Aorta (tissue), 5 donors: ENCODE data around the gene RAD23B. TPM values are rescaled to one million over a fixed set of nuclear protein-coding genes. Genes with fewer than 3 reads are reported as not detected.
A peak's percentile ranks its signal among the peaks of the same experiment; 100 is the strongest.

Experiments
- ATAC-seq: fragments of 200-7000 bp; cut with Tn5 transposase; one replicate; pipeline ENCODE4 v1.9.1; 2022; ENCODE audit warnings: moderate library complexity; ENCODE audit not compliant: low FRiP score
- DNase-seq, 2 donors: peaks; one replicate each; pipeline ENCODE4 v3.0.0-alpha.2; 2020
- H3K27ac ChIP-seq, 2 donors: one replicate each; pipeline ENCODE4 v1.5.1; 2013; ENCODE audit warnings: low read length in 2 of 2, mild to moderate bottlenecking in 2 of 2, moderate library complexity in 2 of 2, control low read depth in 1 of 2, inconsistent platforms in 1 of 2, low read depth in 1 of 2
- H3K27me3 ChIP-seq, 2 donors: one replicate each; pipeline ENCODE4 v1.6.1; 2013; ENCODE audit warnings: control low read depth in 1 of 2, low read length in 1 of 2, mild to moderate bottlenecking in 1 of 2, moderate library complexity in 1 of 2; ENCODE audit not compliant: insufficient read depth in 2 of 2, control insufficient read depth in 1 of 2
- H3K36me3 ChIP-seq, 2 donors: one replicate each; pipeline ENCODE4 v1.6.1; 2013; ENCODE audit warnings: control low read depth in 1 of 2, low read length in 1 of 2, mild to moderate bottlenecking in 1 of 2; ENCODE audit not compliant: insufficient read depth in 2 of 2, control insufficient read depth in 1 of 2
- H3K4me1 ChIP-seq, 2 donors: one replicate each; pipeline ENCODE4 v1.6.1; 2013; ENCODE audit warnings: low read length in 2 of 2, control low read depth in 1 of 2, mild to moderate bottlenecking in 1 of 2, moderate library complexity in 1 of 2; ENCODE audit not compliant: insufficient read depth in 2 of 2, control insufficient read depth in 1 of 2
- H3K4me3 ChIP-seq, 2 donors: one replicate each; pipeline ENCODE4 v1.5.1; 2013; ENCODE audit warnings: low read length in 2 of 2, control low read depth in 1 of 2, mild to moderate bottlenecking in 1 of 2
- H3K9me3 ChIP-seq: one replicate; pipeline ENCODE4 v1.6.1; 2013; ENCODE audit warnings: mild to moderate bottlenecking, low read length; ENCODE audit not compliant: control insufficient read depth
- WGBS, 2 donors: extraction: QIAGEN DNeasy Blood & Tissue Kit; methylation state at CpG; one replicate each; pipeline ENCODE4 v1.1.7; 2013; 5-methylcytosine and 5-hydroxymethylcytosine counted together
- intact Hi-C, 2 donors: fragments of 100-400 bp; cut with DNase I; formaldehyde crosslinking; loops; one replicate each; pipeline versions ENCODE4 v1.14.2 to v1.15.0; 2022
- long read RNA-seq, 2 donors: library from polyadenylated mRNA; unstranded; transcript quantifications; one replicate each; pipeline ENCODE4 v2.0.0, GENCODE V29; 2020 to 2021
- polyA plus RNA-seq, 2 donors: library from polyadenylated mRNA; stranded (reverse); fragments of 200-250 nt; gene quantifications; one replicate each; pipeline ENCODE4 v1.2.3, GENCODE V29; 2013
- total RNA-seq, 2 donors: library from RNA; stranded (reverse); fragmentation: NEBNext Ultra II Directional; extraction: Animal tissue kit (Norgen Biotek cat#: 25700); gene quantifications; one replicate each; pipeline ENCODE4 v1.2.1, GENCODE V29; 2021
- donor health status: healthy with polysubstance abuse.
- donor health status: Bipolar disorder and iron deficiency.
- donor health status: DM: no; HTN: no; CAD: no.
- donor health status: DM: no; HTN: no; CAD: no.
- donor health status: DM: yes; HTN: yes; CAD: no.

RAD23B gene
- total RNA-seq: 10 to 100 TPM; 74.2 to 78.4 TPM
- 10 to 100 TPM; 28.2 to 44.0 TPM for polyA plus RNA-seq
- long read RNA-seq, donor 1, partial matches to known transcripts: 0 of 4 reads
- long read RNA-seq, donor 1, other reads (novel, unspliced or antisense): 4 of 4 reads
- long read RNA-seq, donor 2, partial matches to known transcripts: 1 of 15 reads
- long read RNA-seq, donor 2, other reads (novel, unspliced or antisense): 14 of 15 reads

DNA sequence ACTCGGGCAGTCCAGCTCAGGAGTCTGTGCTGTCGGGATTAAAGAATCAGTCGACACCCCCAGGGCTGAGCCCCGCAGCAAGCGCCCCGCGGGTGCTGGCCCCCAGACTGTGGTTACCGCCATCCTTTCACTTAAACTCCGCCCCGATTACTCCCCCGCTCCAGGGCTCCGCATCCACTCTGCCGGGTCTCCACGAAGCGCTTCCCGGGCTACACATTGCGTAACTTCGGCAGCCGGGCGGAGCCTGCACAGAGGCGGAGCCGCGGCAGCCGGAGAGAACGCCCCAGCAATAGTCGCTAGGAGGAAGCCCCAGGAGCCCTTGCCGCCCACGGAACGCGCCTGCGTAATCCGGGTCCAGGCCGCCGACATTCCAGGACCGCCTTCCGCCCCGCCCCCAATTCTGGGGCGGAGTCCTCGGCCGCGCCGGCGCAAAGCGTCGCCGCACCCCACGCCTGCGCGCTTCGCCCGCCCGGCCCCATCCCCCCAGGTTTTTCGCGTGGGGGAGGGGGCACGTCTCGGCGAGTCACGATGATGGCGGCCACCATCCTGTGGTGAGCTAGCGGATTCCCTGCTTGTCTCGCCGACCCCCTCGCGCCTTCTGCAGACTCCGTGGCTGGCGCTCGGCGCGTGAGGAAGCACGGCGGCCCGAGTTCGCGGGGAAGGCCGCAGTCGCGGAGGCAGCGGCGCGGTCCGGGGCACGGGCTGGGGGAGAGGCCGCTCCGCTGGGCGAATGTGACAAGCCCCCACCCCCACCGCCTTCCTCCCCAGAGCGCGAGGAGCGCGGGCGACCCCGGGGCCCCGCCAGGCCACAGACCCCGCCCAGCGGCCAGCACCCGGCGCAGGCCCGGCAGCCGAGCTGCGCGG, at the start of gene RAD23B:
Gene RAD23B, plus strand, starts transcription at position 521 of the 864 bp plus-strand sequence. CDS start 351 bp downstream, outside the sequence.
- Histone ChIP-seq H3K4me1 (no peaks in the 10 kb centered on the region), H3K4me3 (peak within 1 kb of the TSS; percentile 76 to 95), H3K36me3 (no peaks in the 10 kb centered on the region), H3K27me3 (no peaks in the 10 kb centered on the region), H3K9me3 (no peaks in the 10 kb centered on the region), H3K27ac (peak within 1 kb of the TSS; percentile 32 to 98)
- intact Hi-C loops: no loop called here
- DNase-seq (peak; percentile 99 to 100), ATAC-seq (peak; percentile 99)
- WGBS, 2 donors: 0% methylated on average over 94 to 101 of the region's 101 CpGs

DNA sequence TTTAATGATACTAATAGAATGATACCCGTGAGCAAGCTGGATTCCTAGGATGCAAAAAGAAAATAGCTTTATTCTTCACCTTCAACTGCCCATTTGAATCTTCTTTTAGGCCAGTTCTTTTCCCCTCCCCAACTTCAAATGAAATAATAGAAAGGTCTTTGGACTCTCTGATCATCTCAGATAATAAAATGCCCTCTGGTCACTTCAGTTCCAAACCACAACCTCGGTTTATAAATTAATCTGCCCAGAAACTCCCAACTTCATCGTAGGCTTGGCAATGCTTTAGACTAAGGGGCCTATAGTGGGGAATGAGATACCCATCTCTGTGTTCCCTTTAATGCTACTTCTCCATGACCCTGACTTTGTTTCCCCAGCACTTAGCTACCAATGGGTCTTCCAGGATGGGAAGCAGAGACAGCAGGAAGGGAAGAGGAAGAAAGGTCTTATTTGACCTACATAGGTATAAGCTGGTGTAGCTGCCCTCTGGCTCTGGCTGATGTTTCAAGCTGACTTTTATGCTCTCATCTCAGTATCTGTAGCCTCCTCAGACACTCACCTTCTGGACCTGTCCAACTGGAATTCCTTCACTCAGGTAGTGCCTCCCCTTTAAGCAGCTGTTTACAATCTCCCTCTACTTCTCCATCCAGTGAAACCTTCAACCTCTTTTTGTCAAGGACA, 47.2 kb upstream of the RAD23B start:
- intact Hi-C loops: no loop called here
- no peaks in the 10 kb centered on the region for H3K36me3 ChIP-seq
- DNase-seq (no peak), ATAC-seq (no peak)
- no peaks in the 10 kb centered on the region for H3K4me1 ChIP-seq
- H3K9me3 ChIP-seq: no peaks in the 10 kb centered on the region
- H3K27ac ChIP-seq: no peak overlapping the region
- H3K27me3 ChIP-seq: no peaks in the 10 kb centered on the region
- H3K4me3 ChIP-seq: no peak overlapping the region
- 84 to 88% methylated on average over 3 of the region's 3 CpGs for WGBS, 2 donors

DNA sequence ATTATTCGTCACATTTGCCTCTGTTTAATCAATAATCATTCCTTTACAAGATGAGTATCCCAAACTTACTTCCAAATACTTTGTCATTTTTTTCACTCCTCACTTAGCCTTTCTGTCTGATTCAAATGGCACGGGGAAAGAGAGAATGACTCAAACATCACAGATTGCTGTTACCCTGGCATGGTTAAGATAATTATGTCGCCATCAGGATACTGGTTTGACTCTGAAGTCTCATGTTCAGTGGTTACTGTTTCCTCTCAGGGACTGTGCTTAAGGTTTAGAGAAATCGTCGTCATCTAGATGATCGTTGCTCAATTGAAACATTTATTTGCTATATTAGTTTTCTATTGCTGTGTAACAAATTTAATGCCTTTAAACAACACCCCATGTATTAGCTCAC, 45.2 kb upstream of the RAD23B start:
- ATAC-seq: no peak
- Histone ChIP-seq H3K27me3 (no peaks in the 10 kb centered on the region), H3K36me3 (no peaks in the 10 kb centered on the region), H3K4me3 (no peak overlapping the region), H3K27ac (no peak overlapping the region), H3K4me1 (no peaks in the 10 kb centered on the region), H3K9me3 (no peaks in the 10 kb centered on the region)
- intact Hi-C loops: no loop called here
- DNase-seq: no peak
- WGBS, 2 donors: 85 to 92% methylated on average over 6 of the region's 6 CpGs

DNA sequence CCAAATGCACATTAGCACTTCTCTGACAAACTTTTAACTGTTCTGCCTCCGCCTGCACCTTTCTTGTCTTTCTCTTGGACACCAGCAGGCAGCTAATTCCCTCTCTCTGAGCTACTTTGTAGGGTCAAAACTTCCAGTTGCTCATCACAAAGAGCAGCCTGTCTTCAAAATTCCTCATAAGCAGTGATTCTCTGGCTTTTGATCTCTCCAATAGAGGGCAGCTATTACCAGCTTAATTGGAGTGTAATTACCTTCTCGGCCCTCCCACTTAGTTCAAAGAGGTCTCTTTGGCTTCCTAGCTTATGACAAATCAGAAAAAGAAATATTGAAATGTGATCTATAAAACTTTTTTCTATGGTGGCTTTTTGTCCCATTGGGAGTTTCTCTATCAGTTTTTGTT, 43.6 kb upstream of the RAD23B start:
- Histone ChIP-seq H3K27me3 (no peaks in the 10 kb centered on the region), H3K4me3 (no peak overlapping the region), H3K9me3 (no peaks in the 10 kb centered on the region), H3K27ac (no peak overlapping the region), H3K4me1 (no peaks in the 10 kb centered on the region), H3K36me3 (no peaks in the 10 kb centered on the region)
- ATAC-seq (no peak), DNase-seq (no peak)
- WGBS, 2 donors: 70 to 74% methylated on average over 2 of the region's 2 CpGs
- intact Hi-C loops: no loop called here

DNA sequence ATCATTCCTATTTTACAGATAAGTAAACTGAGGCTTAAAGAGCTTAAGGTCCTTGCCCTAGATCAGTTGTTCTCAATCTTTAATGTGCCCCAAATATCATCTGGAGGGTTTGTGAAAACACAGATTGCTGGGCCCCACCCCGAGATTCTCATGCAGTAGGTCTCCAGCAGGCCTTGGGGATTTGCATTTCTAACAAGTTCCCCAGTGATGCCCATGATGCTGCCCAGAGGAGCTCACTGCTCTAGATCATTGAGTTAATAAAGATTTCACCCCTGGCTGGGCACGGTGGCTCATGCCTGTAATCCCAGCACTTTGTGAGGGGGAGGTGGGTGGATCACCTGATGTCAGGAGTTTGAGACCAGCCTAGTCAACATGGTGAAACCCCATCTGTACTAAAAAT, 42.8 kb upstream of the RAD23B start:
- no peaks in the 10 kb centered on the region for H3K4me1 ChIP-seq
- no peak overlapping the region for H3K4me3 ChIP-seq
- intact Hi-C loops: loop anchor here in 1 of 2 donors (2.0 kb wide), 1 partner anchor 101 kb away; no protein-coding TSS in a partner anchor
- DNase-seq: no peak
- no peak overlapping the region for H3K27ac ChIP-seq
- no peak for ATAC-seq
- H3K9me3 ChIP-seq: no peaks in the 10 kb centered on the region
- 75 to 78% methylated on average over 2 of the region's 2 CpGs for WGBS, 2 donors
- H3K36me3 ChIP-seq: no peaks in the 10 kb centered on the region
- no peaks in the 10 kb centered on the region for H3K27me3 ChIP-seq

DNA sequence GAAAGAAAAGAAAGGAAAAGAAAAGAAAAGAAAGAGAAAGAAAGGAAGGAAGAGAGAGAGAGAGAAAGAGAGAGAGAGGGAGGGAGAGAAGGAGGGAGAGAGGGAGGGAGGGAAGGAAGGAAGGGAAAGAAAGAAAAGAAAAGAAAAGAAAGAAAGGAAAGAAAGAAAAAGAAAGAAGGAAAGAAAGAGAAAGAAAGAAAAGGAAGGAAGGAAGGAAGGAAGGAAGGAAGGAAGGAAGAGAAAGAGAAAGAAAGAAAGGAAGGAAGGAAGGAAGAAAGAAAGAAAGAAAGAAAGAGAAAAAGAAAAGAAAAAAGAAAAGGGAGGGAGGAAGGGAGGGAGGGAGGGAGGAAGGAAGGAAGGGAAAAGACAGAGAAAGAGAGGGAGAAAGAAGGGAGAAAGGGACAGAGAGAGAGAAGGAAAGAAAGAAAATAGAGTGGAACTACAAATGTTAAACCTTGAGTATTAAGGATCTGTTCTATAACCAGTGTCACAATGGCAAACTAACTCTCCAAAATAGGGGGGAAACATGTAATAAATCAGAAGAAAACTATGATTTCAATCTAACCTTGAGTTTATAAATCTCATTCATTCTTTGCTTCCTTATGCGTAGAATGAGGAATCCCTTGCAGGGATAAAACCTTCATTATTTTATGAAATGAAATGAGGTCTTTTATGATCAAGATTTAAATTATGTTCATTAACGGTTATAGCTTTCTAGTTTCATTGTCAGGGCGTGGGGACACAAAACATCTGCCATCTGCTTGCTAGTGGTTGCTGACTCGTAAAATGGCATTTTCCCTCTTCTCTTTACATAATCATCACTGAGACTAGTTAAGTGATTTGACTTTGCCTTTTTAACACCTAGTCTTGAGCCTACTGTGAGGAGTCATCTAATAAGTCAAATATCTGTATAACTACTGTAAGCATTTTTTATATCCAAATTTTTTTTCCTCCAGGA, 40.7 kb upstream of the RAD23B start:
- ATAC-seq (no peak), DNase-seq (no peak)
- intact Hi-C loops: no loop called here
- Histone ChIP-seq H3K27ac (no peak overlapping the region), H3K9me3 (no peaks in the 10 kb centered on the region), H3K36me3 (no peaks in the 10 kb centered on the region), H3K27me3 (no peaks in the 10 kb centered on the region), H3K4me1 (no peaks in the 10 kb centered on the region), H3K4me3 (no peak overlapping the region)
- WGBS, 2 donors: 73 to 79% methylated on average over 4 of the region's 4 CpGs

DNA sequence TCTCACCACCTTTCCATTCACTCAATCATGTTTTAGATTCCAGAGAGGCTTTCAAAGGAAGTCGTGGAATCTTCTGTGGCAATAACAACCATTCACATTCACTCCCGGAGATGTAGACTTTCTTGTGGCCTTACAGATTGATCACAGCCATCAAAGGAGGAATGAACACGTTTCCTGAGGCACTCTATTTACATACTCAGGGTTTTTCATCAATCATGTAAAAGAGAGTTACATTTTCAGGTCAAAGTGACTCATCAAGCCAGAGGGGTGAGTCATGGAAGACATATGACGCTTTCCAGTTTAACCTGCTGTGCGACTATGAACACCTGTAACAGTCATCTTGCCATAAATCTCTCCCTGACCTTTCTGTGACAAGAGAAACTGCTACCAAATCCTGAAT, 39.3 kb upstream of the RAD23B start:
- no peaks in the 10 kb centered on the region for H3K9me3 ChIP-seq
- no peak for DNase-seq
- H3K27me3 ChIP-seq: no peaks in the 10 kb centered on the region
- 48 to 50% methylated on average over 5 of the region's 5 CpGs for WGBS, 2 donors
- ATAC-seq: no peak
- no peak overlapping the region for H3K4me3 ChIP-seq
- intact Hi-C loops: no loop called here
- no peaks in the 10 kb centered on the region for H3K4me1 ChIP-seq
- no peak overlapping the region for H3K27ac ChIP-seq
- no peaks in the 10 kb centered on the region for H3K36me3 ChIP-seq
